Dendritic cell treated with granulocyte-macrophage colony-stimulating factor and Interleukin-4, amounts not matched to agents 40 ng/mL and 50 ng/mL, for 4 days (primary cell): ENCODE results near the gene GUSB.

Experiments used
- H3K27ac Mint-ChIP-seq: one replicate; pipeline ENCODE4 v1.8.0; 2022; ENCODE audit warnings: mild to moderate bottlenecking, mixed read lengths
- H3K27me3 Mint-ChIP-seq: one replicate; pipeline ENCODE4 v1.8.0; 2022; ENCODE audit warnings: mild to moderate bottlenecking, mixed read lengths
- H3K36me3 Mint-ChIP-seq: one replicate; pipeline ENCODE4 v1.8.0; 2022; ENCODE audit warnings: low read depth, mixed read lengths
- H3K4me1 Mint-ChIP-seq: one replicate; pipeline ENCODE4 v1.8.0; 2022; ENCODE audit warnings: low read depth, mixed read lengths
- H3K4me3 Mint-ChIP-seq: one replicate; pipeline ENCODE4 v1.8.0; 2022; ENCODE audit warnings: mild to moderate bottlenecking, moderate library complexity, mixed read lengths
- H3K9me3 Mint-ChIP-seq: one replicate; pipeline ENCODE4 v1.8.0; 2022; ENCODE audit warnings: mixed read lengths
- intact Hi-C: fragments of 100-400 bp; cut with micrococcal nuclease; formaldehyde crosslinking; loops from one replicate; pipeline ENCODE4 v1.15.0; 2022

GUSB gene

DNA sequence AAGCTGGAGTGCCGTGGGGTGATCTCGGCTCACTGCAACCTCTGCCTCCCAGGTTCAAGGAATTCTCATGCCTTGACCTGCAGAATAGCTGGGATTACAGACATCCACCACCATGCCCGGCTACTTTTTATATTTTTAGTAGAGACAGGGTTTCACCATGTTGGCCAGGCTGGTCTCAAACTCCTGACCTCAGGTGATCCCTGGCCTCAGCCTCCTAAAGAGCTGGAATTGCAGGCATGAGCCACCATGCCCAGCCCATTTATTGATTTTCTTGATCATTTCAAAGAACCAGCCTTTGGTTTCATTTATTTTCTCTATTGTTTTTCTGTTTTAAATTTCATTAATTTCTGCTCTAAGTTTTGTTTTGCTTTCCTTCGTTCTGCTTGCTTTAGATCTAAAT is 50.3 kb downstream of the GUSB start:
- Mint-ChIP-seq H3K27me3 (no peaks in the 10 kb centered on the region), H3K27ac (no peak overlapping the region), H3K4me3 (no peak overlapping the region)

DNA sequence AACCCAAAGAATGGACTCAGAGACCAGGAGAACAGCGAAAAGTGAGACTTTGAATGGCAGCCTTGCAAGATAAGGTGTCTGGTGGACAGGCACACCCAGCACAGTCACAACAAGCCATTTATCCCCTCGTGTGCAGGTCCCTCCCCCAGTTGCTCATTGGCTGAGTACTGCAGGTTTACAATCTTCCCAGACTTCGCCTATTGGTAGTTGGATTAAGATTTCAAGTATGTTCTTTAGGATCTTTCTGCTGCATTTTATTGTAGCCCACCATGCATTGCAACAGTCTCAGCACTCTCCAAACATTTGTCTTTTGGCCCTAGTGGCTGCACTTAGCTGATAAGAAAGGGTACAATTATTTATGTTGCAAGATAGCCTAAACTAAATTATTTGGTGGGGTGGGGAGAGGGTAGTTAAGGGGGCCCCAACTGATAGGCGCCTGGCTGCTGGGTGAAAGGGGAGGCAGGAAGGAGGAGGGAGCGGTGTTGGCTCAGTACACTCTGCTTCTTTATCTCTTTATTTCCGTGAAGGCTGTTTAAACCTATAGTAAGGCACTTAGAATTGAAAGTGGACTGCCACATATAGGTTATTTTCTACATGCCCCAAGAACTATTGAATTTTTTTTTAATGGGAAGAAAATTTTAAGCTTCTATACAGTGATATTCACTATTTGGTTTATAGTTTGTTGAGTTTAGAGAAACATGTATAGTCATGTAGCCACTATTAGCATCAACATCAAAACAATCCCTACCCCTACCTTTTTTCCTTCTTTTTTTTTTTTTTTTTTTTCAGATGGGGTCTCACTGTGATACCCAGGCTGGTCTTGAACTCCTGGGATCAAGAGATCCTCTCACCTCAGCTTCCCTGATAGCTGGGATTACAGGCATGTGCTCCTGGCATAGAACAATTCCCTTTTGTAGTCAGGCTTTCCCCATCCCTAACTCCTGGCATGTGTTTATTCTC is 54.2 kb downstream of the GUSB start:
- Mint-ChIP-seq H3K9me3 (no peaks in the 10 kb centered on the region), H3K4me3 (no peak overlapping the region), H3K4me1 (peaks cover 8% of the 10 kb centered on the region), H3K36me3 (no peaks in the 10 kb centered on the region), H3K27me3 (no peaks in the 10 kb centered on the region), H3K27ac (no peak overlapping the region)
- intact Hi-C loops = no loop called here

More for the DNA sequence above, 50.3 kb downstream of the GUSB start:
- intact Hi-C loops = no loop called here
- no peaks in the 10 kb centered on the region for H3K9me3 Mint-ChIP-seq
- no peaks in the 10 kb centered on the region for H3K4me1 Mint-ChIP-seq
- H3K36me3 Mint-ChIP-seq = no peaks in the 10 kb centered on the region

DNA sequence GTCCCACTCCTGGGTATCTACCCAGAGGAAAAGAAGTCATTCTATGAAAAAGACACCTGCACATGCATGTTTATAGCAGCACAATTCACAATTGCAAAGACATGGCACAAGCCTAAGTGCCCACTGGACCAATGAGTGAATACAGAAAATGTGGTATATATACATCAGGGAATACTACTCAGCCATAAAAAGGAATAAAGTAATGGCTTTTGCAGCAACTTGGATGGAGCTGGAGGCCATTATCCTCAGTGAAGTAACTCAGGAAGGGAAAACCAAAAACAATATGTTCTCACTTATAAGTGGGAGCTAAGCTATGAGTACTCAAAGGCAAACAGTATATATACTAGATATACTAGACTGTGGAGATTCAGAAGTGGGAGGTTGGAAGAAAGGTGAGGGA is 55.4 kb downstream of the GUSB start:
- H3K27ac Mint-ChIP-seq = no peak overlapping the region
- intact Hi-C loops = no loop called here
- no peak overlapping the region for H3K4me3 Mint-ChIP-seq
- H3K4me1 Mint-ChIP-seq = peaks cover 13% of the 10 kb centered on the region
- H3K27me3 Mint-ChIP-seq = no peaks in the 10 kb centered on the region
- H3K36me3 Mint-ChIP-seq = no peaks in the 10 kb centered on the region
- no peaks in the 10 kb centered on the region for H3K9me3 Mint-ChIP-seq

DNA sequence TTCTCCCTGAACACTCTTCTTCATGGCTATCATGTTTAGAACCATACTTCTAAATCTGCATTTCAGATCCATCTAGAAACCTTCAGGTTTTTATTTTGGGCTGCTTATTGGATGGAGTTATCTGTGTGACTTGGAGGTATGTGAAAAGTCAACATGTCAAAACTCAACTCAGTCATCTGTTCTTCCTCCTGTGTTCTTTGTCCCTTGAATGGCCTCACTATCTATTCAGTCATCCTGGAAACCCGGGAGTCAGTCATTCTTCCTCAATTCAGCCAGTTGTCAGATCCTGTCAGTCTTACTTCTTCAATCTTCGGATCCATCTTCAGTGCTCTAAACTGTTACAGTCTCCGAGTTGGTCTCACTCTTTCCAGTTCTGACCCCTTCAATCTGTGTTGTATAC is 57.0 kb downstream of the GUSB start:
- Mint-ChIP-seq H3K27ac (no peak overlapping the region), H3K4me1 (peaks cover 13% of the 10 kb centered on the region), H3K27me3 (no peaks in the 10 kb centered on the region), H3K9me3 (no peaks in the 10 kb centered on the region), H3K4me3 (no peak overlapping the region), H3K36me3 (no peaks in the 10 kb centered on the region)
- intact Hi-C loops = no loop called here

DNA sequence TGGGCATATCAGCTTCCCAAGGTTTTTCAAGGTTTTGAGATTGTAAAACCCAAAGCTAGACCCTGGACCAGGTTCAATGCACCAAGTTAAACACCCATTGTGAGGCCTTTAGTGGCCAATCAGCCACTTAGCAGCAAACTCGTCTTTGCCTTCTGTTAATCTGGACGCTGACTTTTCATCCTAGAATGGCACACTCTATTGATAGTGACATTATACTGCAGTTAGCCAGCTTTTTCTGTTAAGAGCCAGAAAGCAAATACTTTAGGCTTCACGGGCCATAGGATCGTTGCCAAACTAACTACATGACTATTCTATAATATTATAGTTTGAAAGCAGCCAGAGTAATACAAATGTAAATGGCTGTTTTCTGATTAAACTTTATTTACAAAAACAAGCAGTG is 57.8 kb downstream of the GUSB start:
- H3K9me3 Mint-ChIP-seq = no peaks in the 10 kb centered on the region
- no peaks in the 10 kb centered on the region for H3K27me3 Mint-ChIP-seq
- H3K27ac Mint-ChIP-seq = no peak overlapping the region
- no peaks in the 10 kb centered on the region for H3K36me3 Mint-ChIP-seq
- H3K4me3 Mint-ChIP-seq = no peak overlapping the region
- intact Hi-C loops = no loop called here
- peaks cover 13% of the 10 kb centered on the region for H3K4me1 Mint-ChIP-seq

DNA sequence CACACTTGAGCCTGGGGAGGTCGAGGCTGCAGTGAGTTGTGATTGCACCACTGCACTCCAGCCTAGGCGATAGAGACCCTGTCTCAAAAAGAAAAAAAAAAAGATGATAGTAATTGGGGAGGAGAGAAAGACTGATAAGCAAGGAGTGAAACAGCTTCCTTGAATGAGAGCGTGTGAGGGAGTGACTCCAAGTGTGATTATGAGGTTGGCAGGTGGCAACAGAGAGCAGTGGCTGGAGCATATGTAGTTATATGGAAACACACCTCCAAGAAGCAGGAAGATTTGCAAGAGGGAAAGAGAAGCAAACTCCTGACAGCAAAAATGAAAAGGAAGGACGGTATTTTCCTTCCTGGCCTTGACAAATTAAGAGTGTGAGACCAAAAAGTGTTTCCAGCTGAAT is 58.7 kb downstream of the GUSB start:
- no peaks in the 10 kb centered on the region for H3K9me3 Mint-ChIP-seq
- peaks cover 13% of the 10 kb centered on the region for H3K4me1 Mint-ChIP-seq
- H3K36me3 Mint-ChIP-seq = no peaks in the 10 kb centered on the region
- no peaks in the 10 kb centered on the region for H3K27me3 Mint-ChIP-seq
- H3K27ac Mint-ChIP-seq = no peak overlapping the region
- intact Hi-C loops = no loop called here
- no peak overlapping the region for H3K4me3 Mint-ChIP-seq

DNA sequence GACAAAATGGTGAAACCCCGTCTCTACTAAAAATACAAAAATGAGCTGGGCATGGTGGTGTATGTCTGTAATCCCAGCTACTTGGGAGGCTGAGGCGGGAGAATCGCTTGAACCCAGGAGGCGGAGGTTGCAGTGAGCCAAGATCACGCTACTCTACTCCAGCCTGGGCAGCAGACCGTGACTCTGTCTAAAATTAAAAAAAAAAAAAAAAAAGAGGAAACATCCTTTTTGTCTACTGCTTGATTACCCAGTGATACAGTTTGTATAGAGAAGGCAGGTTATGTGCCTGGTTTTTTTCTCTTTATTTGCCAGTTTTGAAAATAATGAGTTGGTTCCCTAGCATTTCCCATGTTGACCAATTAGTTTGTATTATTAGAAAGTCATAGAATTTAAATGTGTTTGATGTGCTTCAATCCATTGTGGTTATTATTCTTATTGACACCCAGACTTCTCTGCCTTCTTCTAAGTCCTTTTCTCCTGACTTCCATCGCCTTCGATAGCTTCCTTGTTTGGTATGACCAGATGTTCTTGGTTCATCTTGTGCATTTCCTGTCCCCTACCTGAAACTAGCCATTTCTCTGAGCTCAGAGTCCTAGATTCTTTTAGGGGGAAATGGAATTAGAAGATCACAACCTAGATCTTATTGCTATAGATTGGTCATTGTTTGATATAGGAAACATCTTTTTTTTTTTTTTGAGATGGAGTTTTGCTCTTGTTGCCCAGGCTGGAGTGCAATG is 65.9 kb downstream of the GUSB start:
- Mint-ChIP-seq H3K9me3 (no peaks in the 10 kb centered on the region), H3K36me3 (no peaks in the 10 kb centered on the region), H3K4me1 (peaks cover 17% of the 10 kb centered on the region), H3K27me3 (no peaks in the 10 kb centered on the region), H3K27ac (no peak overlapping the region), H3K4me3 (no peak overlapping the region)
- intact Hi-C loops = no loop called here

DNA sequence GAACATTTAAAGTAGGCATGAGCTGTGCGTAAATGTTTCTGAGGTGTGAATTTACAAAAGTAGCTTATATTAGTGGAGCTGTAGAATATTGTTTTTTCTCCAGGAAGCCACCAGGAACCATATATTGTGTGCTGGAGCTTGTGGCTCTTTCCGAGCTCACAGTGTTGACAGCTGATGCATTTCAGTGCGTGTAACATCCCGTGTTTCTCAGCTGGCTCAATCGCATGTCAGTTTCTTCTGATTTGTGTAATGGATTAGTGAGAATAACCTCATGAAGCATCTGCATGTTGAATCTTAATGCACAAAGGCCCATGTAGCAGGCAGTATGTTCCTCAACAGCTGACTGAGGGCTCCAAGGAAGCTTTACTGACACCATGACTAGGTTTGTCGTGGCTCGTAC is 69.8 kb downstream of the GUSB start:
- peaks cover 16% of the 10 kb centered on the region for H3K4me1 Mint-ChIP-seq
- no peaks in the 10 kb centered on the region for H3K36me3 Mint-ChIP-seq
- intact Hi-C loops = no loop called here
- no peak overlapping the region for H3K4me3 Mint-ChIP-seq
- H3K27ac Mint-ChIP-seq = no peak overlapping the region
- no peaks in the 10 kb centered on the region for H3K9me3 Mint-ChIP-seq
- H3K27me3 Mint-ChIP-seq = no peaks in the 10 kb centered on the region
